ENCODE measurements around the gene IRF6. TPM values are rescaled to one million over a fixed set of nuclear protein-coding genes. Genes with fewer than 3 reads are reported as not detected.

Gene IRF6
- total RNA-seq, 1 experiment from 2014 or later = not detected

DNA sequence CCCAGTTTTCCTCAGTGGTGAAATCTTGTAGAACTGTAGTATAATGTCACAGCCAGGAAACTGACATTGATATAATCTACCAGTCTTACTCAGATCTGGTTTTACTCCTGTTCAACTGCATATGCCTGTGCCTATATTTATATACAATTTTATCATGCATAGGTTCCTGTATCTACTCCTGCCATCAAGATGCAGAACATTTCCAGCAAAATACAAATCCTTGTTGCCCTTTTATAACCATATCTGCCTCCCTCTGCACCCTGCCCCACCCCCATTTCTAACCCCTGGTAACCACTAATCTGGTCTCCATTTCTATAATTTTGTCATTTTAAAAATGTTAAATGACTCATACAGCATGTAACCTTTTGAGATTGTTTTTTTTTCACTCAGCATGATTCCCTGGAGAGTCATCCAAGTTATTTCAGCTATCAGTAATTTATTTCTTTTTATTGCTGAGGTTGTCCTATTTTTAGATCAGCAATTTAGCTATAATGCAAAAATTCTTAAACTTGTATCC is 29.9 kb upstream of the IRF6 start:
- Histone ChIP-seq H3K27ac (peak overlapping the region; percentile 60), H3K36me3 (peaks cover 90% of the 10 kb centered on the region), H3K27me3 (replicated peaks) (no peaks in the 10 kb centered on the region), H3K9me3 (replicated peaks) (no peaks in the 10 kb centered on the region), H3K4me1 (replicated peaks) (peaks cover 49% of the 10 kb centered on the region), H3K4me3 (no peak overlapping the region)
- DNase-seq (ENCODE audit: low read depth in 1 of 2, low spot score in 2 of 2) = peak in 1 of 2 experiments; percentile 21

DNA sequence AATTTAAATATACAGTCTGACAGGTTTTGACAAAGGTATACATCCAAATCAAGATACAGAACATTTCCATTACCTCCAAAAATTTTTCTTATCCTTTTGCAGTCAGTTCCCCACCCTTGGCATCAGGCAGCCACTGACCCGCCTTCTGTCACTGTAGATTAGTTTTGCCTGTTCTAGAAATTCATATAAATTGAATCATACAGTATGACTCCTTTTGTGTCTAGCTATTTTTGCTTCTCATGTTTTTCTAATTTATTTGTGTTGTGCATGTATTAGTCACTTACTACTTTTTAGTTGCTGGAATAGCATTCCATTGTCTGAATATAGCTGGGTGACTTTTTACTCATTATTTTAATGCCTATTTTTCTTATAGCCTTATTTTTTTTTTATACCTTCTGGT is 25.7 kb upstream of the IRF6 start:
- Histone ChIP-seq H3K4me1 (replicated peaks) (peaks cover 40% of the 10 kb centered on the region), H3K36me3 (peaks cover 70% of the 10 kb centered on the region), H3K9me3 (replicated peaks) (no peaks in the 10 kb centered on the region), H3K27ac (0 out of 2 replicates have a peak overlapping the region, but pooled peaks have one; percentile 12), H3K4me3 (no peak overlapping the region), H3K27me3 (replicated peaks) (no peaks in the 10 kb centered on the region)
- DNase-seq (ENCODE audit: low read depth in 1 of 2, low spot score in 2 of 2) = peak in 1 of 2 experiments; percentile 26

DNA sequence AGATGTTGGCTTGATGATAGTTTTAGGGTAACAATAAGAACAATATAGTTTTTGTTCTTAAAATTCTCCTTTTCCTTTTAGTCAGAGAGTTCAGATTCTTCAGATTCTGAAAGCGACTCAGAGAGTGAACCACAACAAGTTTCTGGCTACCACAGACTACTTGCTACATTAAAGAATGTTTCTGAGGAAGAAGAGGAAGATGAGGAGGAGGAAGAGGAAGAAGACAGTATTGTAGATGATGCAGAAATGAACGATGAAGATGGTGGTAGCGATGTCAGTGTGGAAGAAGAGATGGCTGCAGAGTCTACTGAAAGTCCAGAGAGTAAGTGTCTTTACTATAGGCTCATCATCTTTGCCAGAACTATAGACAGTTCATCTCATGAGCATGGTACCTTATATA is 24.8 kb upstream of the IRF6 start:
- DNase-seq (ENCODE audit: low read depth in 1 of 2, low spot score in 2 of 2) = no peak
- H3K4me3 ChIP-seq = no peak overlapping the region
- H3K36me3 ChIP-seq = peaks cover 61% of the 10 kb centered on the region
- H3K27ac ChIP-seq = no peak overlapping the region
- peaks cover 31% of the 10 kb centered on the region for H3K4me1 ChIP-seq (replicated peaks)
- no peaks in the 10 kb centered on the region for H3K27me3 ChIP-seq (replicated peaks)
- H3K9me3 ChIP-seq (replicated peaks) = no peaks in the 10 kb centered on the region

DNA sequence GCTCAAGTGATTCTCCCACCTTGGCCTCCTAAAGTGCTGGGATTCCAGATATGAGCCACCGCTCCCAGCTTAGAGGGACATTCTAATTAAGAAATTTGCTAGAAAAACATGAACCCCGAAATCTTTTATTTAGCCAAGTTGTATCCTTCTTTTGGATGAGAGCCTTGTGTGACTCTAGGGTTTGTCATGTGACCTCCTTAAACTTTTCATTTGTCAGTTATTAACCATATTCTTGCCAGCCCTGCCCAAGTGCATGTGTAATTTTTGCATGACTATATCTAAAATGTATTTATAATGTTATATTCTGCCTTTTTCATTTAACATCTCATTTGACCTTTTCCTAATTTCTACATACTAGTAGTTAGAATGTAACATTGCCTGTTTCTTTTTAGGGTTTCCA is 23.8 kb upstream of the IRF6 start:
- Histone ChIP-seq H3K27me3 (replicated peaks) (no peaks in the 10 kb centered on the region), H3K27ac (no peak overlapping the region), H3K36me3 (peaks cover 51% of the 10 kb centered on the region), H3K4me3 (no peak overlapping the region), H3K4me1 (replicated peaks) (peaks cover 25% of the 10 kb centered on the region), H3K9me3 (replicated peaks) (no peaks in the 10 kb centered on the region)
- no peak for DNase-seq (ENCODE audit: low read depth in 1 of 2, low spot score in 2 of 2)

DNA sequence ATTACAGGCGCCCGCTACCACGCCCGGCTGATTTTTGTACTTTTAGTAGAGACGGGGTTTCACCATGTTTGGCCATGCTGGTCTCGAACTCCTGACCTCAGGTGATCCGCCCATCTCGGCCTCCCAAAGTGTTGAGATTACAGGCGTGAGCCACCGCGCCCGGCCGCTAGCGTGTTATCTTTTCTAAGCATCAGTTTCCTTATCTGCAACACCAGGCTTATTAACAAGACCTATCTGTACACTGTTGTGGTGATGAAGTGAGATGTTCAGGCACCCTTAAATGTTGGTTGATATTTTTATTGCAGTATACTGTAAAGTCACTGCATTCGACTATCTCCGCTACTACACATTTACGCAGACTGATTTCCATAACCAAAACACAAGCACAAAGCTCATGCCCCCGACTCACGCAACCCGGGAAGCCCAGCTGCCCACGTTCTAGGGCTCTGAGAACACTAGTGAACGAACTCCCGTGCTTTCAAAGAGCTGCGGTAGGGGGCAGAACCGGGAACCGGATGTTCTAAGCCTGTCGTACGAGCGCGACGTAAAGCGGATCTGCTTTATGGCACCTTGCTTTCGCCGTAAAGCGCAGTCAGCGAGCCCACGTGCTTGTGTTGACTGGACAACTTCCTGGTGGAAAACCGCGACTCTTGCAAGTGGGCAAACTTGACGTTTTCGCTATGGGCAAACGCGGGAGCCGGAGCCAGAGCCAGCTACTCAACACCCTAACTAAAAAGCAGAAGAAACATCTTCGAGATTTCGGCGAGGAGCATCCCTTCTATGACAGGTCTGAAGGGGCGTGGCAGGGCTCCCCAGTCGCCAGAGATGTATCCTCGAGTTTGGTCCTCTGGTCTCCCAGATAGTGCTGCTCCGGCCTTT is 21.7 kb upstream of the IRF6 start, which contains the start of gene UTP25:
Gene UTP25 (plus strand): TSS at position 589 of the 879 bp plus-strand sequence. CDS start 92 bp downstream, at position 681.
- Histone ChIP-seq H3K4me3 (peak within 1 kb of the TSS; percentile 64), H3K27ac (peak within 1 kb of the TSS; percentile 52), H3K27me3 (replicated peaks) (no peaks in the 10 kb centered on the region), H3K9me3 (replicated peaks) (no peaks in the 10 kb centered on the region), H3K36me3 (peaks cover 30% of the 10 kb centered on the region), H3K4me1 (replicated peaks) (peaks cover 39% of the 10 kb centered on the region)
- peak; percentile 89 to 94 for DNase-seq (ENCODE audit: low read depth in 1 of 2, low spot score in 2 of 2)

DNA sequence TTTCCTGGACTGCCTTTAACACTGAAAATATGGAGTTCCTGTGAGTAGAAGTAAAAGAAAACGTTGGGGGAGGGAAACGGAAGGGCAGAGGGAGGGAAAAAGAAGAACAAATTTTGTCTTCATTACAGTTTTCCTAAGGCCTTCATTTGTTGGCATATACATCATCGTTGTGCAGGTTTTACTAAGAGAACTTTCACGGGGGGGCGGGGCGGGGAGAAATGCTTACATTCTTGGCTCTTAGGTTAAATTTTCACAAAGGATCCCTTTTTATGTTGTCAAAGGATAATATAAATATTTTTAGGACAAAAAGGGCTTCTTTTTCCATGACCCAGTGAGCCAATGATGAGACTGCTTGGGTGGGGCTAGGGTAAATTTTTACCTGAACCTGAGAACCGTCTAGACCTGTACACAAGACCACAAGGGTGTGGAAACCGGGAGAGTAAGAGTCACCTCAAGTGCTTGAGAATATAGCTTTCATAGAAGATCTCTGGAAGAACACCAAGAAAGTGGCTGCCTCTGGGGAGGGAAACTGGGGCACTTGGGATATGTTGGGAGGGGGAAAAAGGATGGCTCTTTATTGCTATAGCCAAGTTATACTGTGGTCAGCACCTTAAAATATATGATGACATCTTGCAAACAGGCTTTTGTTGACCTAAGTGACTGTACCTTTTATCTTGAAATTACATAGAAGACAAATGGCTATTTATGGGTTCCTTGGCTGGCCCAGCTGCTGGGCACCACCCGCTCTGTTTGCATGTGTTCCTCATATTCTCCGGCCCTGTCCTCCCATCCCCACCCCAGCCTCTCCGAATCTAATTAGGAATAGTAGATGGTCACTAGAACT is 19.9 kb upstream of the IRF6 start:
- DNase-seq (ENCODE audit: low read depth in 1 of 2, low spot score in 2 of 2) = no peak
- Histone ChIP-seq H3K4me3 (no peak overlapping the region), H3K27me3 (replicated peaks) (no peaks in the 10 kb centered on the region), H3K9me3 (replicated peaks) (no peaks in the 10 kb centered on the region), H3K36me3 (peaks cover 17% of the 10 kb centered on the region), H3K4me1 (replicated peaks) (peaks cover 26% of the 10 kb centered on the region), H3K27ac (no peak overlapping the region)

DNA sequence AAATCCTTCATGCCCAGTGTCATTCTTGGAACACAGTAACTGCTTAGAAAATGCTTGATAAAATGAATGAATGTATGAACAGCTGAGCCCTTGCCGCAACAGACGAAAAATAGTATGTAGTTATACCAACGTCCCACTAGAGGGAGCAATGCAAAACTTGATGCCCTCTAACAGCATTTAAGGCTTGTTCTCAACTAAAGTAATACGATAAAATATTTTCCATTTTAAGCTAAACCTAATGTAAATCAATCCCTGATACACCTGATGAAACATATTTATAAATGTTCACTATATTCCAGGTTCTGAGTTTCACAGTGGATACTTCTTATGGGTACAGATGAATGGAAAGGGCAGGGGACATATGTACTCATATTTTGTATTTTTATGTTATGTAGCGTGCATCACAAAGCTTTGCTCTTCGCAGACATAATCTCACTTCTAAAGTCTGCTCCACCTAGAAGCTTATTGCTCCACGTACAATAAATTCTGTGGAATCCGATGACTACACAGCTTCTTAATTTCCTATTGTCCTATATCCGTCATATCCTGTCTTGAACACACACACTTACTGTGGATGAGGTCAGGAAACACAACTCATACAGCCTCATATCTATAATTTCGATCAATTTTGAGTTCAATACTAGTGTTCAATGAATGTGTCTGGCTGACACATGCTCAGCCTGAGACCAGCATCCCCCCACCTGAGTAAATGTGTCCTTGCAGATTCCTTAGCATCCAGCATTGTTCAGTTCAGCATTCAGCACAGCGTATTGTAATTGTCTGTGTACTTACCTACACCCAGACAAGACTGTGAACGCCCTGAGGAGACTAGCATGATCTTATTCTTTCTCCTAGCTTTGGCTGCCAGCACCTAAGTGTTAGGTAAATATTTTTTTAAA is 17.4 kb upstream of the IRF6 start:
- H3K27me3 ChIP-seq (replicated peaks) = 0 out of 2 replicates have a peak, but pooled peaks cover 3% of the 10 kb centered on the region
- peak overlapping the region; percentile 73 for H3K27ac ChIP-seq
- no peaks in the 10 kb centered on the region for H3K9me3 ChIP-seq (replicated peaks)
- H3K4me3 ChIP-seq = no peak overlapping the region
- peak in 1 of 2 experiments; percentile 62 for DNase-seq (ENCODE audit: low read depth in 1 of 2, low spot score in 2 of 2)
- H3K4me1 ChIP-seq (replicated peaks) = peaks cover 14% of the 10 kb centered on the region
- 0 out of 2 replicates have a peak, but pooled peaks cover 3% of the 10 kb centered on the region for H3K36me3 ChIP-seq

DNA sequence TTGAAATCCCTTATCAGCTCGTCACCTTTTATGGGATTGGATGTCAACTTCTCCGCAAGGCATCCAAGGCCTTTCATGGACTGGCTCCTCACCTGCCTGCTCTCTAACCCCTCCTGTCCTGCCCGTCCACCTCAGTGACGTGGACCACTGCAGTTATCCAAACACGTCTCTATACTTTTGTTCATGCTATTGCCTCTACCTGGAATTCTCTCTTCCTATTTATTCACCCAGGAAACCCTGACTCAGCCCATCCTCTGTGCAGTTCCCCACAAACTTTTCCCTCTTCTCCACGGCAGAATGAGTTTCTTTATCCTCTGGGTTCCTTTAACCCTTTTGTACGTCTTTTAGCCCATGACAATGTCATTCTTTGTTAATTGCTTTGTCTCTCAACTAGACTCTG is 16.8 kb upstream of the IRF6 start:
- no peaks in the 10 kb centered on the region for H3K9me3 ChIP-seq (replicated peaks)
- no peaks in the 10 kb centered on the region for H3K36me3 ChIP-seq
- H3K27me3 ChIP-seq (replicated peaks) = 0 out of 2 replicates have a peak, but pooled peaks cover 3% of the 10 kb centered on the region
- no peak for DNase-seq (ENCODE audit: low read depth in 1 of 2, low spot score in 2 of 2)
- no peak overlapping the region; the same call in 1 of the 2 replicates for H3K27ac ChIP-seq
- H3K4me3 ChIP-seq = no peak overlapping the region
- peaks cover 14% of the 10 kb centered on the region for H3K4me1 ChIP-seq (replicated peaks)

DNA sequence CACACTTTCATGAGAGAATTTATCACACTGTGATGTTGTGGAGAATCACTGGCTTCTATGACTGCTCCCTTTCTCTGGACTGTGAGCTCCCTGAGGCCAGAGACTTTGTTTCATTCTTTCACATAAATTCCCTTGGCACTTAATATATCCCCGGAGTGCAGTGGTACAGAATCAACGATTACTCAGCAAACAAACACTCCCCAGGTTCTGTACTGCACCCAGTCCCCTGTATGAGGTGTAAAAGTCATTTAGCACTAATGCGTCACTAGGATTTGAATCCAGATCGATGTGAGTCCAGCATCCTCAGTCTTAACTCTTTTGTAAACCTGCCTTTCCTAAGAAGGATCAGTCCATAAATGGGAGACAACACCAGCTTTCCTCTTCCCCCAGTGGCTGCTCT is 15.0 kb upstream of the IRF6 start:
- Histone ChIP-seq H3K27me3 (replicated peaks) (0 out of 2 replicates have a peak, but pooled peaks cover 3% of the 10 kb centered on the region), H3K4me3 (no peak overlapping the region), H3K36me3 (no peaks in the 10 kb centered on the region), H3K27ac (no peak overlapping the region), H3K4me1 (replicated peaks) (peaks cover 14% of the 10 kb centered on the region), H3K9me3 (replicated peaks) (no peaks in the 10 kb centered on the region)
- no peak for DNase-seq (ENCODE audit: low read depth in 1 of 2, low spot score in 2 of 2)

DNA sequence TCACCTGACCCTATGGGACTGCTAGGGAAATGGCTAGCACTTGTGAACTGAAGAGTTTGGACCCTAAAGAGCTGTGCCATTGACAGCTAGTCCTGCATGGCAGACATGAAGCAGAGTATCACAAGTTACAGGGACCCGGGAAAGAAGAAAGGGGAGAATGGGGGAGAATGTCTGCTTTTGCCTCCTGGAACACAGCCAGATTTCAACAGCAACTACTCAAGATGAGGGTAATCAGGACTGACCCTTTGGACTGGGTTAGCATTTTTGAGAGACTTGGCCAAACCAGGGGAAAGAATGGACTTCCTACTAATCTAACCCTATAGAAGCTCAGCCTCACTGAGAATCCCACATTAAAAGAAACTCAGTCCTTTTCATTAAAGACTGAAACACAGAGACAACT is 13.1 kb upstream of the IRF6 start:
- no peaks in the 10 kb centered on the region for H3K9me3 ChIP-seq (replicated peaks)
- 0 out of 2 replicates have a peak, but pooled peaks cover 3% of the 10 kb centered on the region for H3K27me3 ChIP-seq (replicated peaks)
- DNase-seq (ENCODE audit: low read depth in 1 of 2, low spot score in 2 of 2) = no peak
- H3K36me3 ChIP-seq = no peaks in the 10 kb centered on the region
- H3K4me1 ChIP-seq (replicated peaks) = peaks cover 14% of the 10 kb centered on the region
- no peak overlapping the region for H3K4me3 ChIP-seq
- no peak overlapping the region for H3K27ac ChIP-seq

DNA sequence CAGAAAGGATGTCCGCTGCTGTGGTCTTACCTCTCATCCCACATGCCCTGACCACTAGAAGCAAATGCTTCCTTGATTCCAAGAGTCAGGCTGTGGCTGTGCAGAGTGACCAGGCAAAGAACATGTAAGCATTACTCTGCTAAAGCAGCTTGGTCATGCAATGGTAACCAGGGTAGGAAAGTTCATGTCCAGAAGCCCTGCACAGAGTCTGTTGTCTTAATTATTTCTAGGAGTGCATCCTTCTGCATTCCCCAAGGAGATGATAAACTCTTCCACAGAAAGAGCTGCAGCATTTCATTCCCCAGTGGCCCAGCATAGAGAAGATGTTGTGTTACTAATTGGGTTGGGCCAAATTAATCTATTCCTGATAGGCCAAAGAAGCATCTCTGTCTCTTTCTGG is 11.7 kb upstream of the IRF6 start:
- Histone ChIP-seq H3K4me1 (replicated peaks) (peaks cover under 1% of the 10 kb centered on the region; the same call in 1 of the 2 replicates), H3K9me3 (replicated peaks) (no peaks in the 10 kb centered on the region), H3K4me3 (no peak overlapping the region), H3K27ac (no peak overlapping the region), H3K36me3 (no peaks in the 10 kb centered on the region), H3K27me3 (replicated peaks) (0 out of 2 replicates have a peak, but pooled peaks cover 3% of the 10 kb centered on the region)
- no peak for DNase-seq (ENCODE audit: low read depth in 1 of 2, low spot score in 2 of 2)

DNA sequence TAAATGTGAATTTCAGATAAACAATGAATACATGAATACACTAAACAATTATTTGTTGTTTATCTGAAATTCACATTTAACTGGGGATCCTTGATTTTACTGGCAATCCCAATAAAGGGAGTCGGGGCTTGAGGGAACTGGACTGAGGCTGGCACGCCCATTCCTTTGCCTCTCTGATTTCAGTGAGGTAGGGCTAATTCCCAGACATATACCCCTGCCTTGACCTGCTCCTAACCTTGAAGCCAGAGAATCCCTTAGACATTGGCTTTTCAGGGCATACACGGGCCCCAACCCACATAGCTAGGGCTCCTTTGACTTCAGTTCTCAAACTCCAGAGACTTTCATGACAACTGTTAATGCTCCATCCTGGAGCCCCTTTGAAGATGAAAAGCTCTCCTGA is 11.0 kb upstream of the IRF6 start:
- DNase-seq (ENCODE audit: low read depth in 1 of 2, low spot score in 2 of 2) = no peak
- no peaks in the 10 kb centered on the region for H3K36me3 ChIP-seq
- H3K4me3 ChIP-seq = no peak overlapping the region
- H3K9me3 ChIP-seq (replicated peaks) = no peaks in the 10 kb centered on the region
- 0 out of 2 replicates have a peak, but pooled peaks cover 3% of the 10 kb centered on the region for H3K27me3 ChIP-seq (replicated peaks)
- H3K27ac ChIP-seq = no peak overlapping the region
- no peaks in the 10 kb centered on the region for H3K4me1 ChIP-seq (replicated peaks)

DNA sequence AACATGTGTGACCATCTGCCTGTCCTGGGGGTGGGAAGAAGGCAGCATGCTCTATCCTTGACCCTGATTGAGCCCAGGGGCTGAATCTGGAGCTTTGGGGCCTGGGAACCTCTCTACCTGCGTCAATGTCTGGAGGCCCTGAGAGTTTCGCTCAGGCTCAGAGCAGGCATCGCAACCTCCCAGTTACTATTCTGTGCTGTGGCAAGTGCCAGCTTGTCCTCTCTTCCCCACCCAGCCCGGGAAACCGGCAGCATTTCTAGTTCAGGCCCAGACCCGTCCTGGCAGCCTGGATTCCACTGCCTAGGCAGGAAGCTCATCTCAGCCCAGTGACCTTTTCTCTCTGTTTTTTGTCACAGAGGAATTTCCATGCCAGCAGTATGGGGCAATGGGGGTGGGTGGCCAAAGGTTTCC is 10.0 kb upstream of the IRF6 start:
- DNase-seq (ENCODE audit: low read depth in 1 of 2, low spot score in 2 of 2) = no peak
- Histone ChIP-seq H3K27me3 (replicated peaks) (0 out of 2 replicates have a peak, but pooled peaks cover 3% of the 10 kb centered on the region), H3K36me3 (no peaks in the 10 kb centered on the region), H3K27ac (no peak overlapping the region), H3K9me3 (replicated peaks) (no peaks in the 10 kb centered on the region), H3K4me3 (no peak overlapping the region), H3K4me1 (replicated peaks) (no peaks in the 10 kb centered on the region)

Measured in SJSA1 (cell line).